Activated T-helper 1 cell treated with Interleukin-2 at 50 U/mL for 16 hours (primary cell): ENCODE results near the gene DMXL2.
A peak's percentile ranks its signal among the peaks of the same experiment; 100 is the strongest.
"Not testable (repeated sequence)": the region's sequence is repeated elsewhere in the genome, so short reads cannot be mapped to it uniquely, and the experiment has no call there.

Source experiments
- DNase-seq: peaks from one replicate; pipeline ENCODE4 v3.0.0-alpha.2; 2020; ENCODE audit warnings: low read depth

The DMXL2 gene

DNA sequence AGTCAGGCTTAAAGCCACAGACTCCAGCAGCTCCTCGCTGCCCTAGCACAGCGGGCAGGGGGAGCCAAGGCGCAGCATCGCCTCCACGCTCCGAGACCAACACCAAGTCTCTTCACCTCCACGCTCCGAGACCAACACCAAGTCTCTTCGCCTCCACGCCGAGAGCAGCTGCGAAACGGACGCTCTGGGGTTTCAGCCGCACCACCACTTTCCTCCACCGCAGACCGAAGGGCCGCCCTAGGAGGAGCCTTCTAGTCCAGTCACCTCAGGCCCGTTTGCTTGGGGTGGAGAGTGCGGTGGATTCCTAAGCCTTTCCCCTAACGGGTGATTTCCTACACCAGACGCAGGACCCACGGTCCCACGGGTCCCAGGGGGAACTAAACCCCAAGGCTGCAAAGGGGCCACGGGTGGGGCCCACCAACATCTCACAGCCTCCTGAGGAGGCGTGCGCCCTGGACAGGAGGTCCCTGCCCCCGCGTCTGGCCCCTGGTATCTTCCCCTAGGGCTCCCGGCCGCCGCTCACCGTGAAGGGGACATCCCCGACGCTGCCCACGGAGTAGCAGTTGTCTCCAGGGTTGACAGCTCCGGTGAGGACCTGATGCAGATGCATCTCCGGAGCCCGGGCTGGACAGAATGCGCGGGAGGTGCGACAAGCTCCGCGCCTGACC lies 501 bp downstream of the DMXL2 start:
- DNase-seq: peak; percentile 1

DNA sequence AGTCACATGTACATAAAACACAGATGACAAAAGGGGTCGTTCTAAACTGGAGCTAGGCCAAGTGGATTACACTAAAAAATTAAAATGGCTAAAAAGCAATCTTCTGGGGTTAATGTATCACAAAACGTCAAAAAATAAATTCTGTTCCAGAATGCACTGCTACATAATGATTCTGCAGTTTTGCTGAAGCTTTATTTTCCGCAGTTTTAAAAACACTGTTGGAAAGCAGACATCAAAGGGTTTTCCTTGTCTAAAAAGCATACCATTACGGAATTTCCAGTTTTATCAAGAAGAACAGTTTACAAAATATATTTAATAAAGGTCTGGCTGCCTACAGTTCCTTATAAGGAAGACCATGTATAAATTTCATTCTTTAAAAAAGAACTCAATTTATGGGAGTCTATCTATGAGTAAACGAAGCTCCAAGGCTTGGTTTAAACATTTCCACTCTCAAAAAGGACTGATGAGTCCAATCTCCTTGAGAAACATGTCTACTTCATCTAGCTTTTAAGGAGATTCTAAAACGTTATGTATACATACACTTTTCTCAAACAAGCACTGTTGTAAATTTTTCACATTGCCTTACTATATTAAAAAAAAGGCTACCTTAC lies 1.3 kb downstream of the DMXL2 start:
- DNase-seq: no peak

DNA sequence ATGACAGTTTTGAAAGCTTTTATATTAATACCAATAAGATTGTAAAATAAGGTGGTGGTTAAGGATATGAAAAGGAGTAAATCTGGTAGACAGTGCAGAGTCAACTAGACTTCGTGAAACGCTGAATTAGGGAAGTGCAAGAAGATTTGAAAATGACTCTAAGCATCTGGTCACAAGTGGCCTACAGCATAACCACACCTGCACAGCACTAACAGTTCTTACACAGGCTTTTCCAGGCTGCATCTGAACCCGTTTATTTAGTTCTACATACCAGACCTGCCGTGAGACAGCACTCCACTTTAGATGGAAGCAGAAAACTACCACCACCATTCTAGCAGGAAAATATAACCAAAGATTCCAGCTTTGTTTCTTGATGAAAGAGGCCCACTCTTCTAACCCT lies 1.9 kb downstream of the DMXL2 start:
- no peak for DNase-seq

DNA sequence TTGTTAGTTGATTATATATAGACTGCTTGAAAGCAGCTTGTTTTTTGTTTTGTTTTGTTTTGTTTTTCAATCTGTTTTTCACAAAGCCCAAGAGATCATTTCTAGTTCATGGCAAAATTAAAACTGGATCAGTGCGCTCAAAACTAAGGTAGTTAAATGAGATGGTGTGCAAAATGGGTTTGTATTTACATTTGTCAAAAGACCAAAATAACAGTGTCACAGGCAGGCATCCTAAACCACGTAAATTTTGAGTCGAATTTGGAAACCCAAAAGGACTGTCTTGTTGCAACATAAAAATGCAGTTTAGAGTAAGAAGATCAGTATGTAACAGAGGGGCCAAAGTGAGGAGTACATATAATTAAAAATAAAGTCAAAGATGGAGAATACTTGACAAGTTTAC lies 2.4 kb downstream of the DMXL2 start:
- no peak for DNase-seq

DNA sequence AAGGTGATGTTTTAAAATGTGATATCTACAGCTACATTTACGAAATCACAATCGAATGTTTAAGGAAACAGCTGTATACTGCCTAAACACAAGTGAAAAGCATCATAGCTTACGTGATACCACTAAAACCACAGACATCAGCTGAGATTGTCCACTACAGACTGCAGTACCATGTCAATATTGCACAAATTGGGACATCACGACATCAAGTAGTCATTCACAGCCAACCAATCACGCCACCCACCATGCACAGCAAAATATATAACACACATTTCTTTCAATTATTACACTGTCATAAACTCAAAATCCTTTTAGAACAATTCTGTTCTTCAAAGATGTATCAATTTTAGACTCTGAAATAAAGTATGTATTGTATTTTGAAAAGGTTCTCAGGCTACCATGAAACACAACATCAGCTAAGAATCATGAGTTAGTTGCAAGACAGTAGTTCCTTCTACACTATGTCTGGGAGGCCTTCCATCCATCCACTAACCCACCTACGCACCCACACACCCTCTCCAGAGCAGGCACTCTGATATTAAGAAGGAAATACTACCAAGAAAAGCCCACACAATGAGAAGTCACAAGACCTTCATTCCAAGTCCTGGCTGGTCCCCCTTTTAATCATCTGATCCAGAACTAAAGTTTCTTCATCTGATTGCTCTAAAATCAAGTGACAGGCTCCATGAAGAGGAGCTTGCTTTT lies 3.1 kb downstream of the DMXL2 start:
- DNase-seq: no peak

DNA sequence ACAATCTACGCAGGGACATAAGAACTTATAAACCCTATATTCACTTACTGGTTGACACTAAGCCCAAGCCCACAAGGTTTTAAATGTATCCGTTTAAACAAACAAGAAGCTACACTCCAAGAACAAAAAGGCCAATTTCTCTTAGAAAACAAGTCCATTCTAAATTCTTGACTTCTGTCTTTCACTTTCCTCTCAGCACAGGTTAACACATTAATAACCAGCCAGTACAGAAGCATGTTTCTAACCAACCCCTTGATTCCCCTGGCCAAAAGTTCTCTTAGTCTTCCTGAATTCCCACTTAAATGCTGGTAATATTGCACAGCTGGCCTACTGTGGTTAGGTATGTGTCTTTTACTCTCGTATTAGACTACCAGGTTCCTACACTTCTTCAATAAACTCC lies 4.7 kb downstream of the DMXL2 start:
- DNase-seq: no peak

DNA sequence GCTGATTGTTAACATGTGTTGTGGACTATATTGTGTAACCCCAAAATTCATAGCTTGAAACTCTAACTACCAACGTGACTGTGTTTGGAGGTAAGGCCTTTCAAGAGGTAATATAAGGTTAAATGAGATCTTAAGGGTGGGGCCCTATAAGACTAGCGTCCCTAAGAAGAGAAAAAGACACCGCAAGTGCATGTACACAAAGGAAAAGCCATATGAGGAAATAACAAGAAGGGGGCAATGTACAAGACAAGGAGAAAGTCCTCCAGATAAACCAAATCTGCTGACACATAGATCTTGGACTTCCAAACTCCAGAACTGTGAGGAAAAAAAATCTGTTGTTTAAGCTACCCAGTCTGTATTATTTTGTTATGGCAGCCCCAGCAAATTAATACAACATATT lies 8.6 kb downstream of the DMXL2 start:
- no peak for DNase-seq

DNA sequence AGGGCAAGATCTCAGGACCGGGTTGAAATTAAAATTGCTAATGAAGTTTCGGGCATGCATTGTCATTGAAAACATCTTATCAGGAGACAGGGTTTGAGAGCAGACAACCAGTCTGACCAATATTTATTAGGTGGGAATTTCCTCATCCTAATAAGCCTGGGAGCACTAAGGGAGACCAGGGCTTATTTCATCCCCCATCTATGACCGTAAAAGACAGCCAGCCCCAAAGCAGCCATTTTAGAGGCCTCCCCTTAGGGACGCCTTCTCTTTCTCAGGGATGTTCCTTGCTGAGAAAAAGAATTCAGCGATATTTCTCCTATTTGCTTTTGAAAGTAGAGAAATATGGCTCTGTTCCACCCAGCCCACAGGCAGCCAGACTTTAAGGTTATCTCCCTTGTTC lies 9.9 kb downstream of the DMXL2 start:
- DNase-seq: not testable (repeated sequence)

DNA sequence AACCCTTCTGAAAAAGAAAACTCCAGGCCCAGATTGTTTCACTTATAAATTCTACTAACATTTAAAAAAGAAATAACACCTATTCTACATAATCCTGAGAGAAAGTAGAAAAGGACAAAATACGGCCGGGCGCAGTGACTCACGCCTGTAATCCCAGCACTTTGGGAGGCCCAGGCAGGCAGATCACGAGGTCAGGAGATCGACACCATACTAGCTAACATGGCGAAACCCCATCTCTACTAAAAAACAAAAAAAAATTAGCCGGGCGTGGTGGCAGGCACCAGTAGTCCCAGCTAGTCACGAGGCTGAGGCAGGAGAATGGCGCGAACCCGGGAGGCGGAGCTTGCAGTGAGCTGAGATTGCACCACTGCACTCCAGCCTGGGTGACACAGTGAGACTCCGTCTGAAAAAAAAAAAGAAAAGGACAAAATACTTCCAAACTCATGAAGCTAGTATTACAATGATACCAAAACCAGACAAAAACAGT lies 19.1 kb downstream of the DMXL2 start:
- not testable (repeated sequence) for DNase-seq

DNA sequence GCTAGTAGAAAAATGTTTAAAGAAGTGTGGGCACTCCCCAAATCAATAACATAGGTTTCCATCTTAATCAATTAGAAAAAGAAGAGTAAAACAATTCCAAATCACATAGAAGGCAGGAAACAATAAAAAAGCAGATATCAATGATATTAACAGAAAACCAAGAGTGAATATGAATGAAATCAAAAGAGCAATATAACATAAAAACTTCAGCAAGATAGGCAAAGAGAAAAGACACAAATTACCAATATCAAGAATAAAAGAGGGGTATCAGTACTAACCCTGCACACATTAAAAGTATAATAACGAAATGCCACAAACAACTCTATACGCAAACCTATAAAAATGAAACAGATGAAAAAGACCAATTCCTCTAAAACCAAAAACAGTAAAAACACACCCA lies 19.6 kb downstream of the DMXL2 start:
- DNase-seq: no peak

DNA sequence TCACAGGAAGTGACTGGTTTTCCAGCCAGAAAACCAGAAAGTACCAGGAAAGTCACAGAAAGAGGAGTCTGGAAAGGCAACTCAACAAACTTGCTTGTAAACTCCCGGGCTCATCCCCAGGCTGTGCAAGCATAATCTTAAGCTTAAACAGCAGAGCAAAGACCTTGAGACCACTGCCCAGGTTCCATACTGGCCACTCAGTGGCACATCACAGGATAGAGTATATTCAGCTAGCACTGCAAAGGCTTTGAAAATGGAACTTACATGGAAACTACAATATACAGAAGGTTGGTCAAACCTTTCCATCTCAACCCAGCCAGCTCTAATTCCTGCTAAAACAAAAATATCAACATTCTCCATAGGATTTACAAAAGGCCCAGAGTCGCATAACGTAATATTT lies 20.1 kb downstream of the DMXL2 start:
- DNase-seq: no peak

DNA sequence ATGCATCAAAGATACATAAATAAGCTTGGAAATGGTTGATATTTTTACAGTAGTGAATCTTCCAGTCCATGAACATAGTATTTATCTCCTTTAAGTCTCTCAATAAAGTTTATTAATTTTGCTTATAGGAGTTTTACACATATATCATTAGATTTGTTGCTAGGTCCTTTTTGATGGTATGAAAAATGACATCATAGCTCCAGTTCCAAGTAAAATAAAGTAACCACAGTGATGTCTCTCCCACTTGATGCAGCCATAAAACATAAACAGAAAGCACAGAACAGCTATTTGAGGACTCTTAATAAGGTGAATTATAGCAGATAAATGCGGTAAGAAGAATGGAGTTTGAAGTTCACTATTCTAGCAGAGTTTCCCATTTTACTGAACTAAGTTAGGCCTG lies 20.8 kb downstream of the DMXL2 start:
- DNase-seq: no peak

DNA sequence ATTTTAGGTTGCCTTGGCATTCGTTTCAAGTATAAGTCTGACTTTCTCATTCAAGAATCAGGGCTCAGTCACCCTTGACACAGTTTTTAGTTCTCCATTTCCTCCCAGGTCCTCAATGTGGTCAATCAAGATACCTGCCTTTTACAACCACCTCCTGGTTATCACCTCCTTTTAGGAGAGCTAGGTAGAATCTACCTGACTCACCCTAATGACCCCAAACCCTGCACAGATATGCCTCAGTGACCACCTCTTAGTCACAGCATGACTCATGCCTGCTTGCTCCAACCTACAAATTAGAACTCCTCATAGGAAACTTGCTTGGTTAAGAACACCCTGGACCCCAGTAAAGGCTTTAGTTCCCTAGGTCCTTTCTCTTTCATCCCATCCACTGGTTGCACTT lies 22.5 kb downstream of the DMXL2 start:
- DNase-seq: no peak

DNA sequence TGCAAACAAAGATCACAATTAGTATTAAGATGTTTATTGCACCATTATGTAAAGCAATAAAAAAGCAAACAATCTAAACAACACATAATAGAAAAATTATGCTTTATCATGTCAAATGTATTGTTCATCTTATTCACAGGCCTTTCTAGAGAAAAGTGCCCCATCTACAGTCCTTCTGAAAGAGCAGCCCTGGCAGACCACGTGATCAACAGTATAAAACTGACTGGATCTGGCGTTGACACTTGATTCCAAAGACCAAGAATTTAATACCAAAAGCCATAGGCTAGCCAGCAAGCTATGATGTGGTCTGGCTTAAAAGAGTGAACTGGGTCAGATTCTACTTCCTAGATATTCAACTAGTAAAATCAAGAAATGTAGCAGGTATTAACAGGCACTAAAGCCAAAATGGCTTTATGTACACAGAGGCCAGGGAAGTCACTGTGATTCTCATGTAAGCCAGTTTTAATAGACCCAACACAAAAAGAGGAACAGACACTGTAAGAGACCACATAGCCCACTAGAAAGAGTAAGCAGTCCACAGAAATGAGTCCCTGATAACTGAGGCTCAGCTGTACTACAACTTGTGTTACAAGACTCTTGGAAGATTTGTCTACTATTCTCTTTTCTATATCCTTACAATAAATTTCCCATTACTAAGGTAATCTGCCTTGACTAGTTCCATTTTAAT lies 32.5 kb downstream of the DMXL2 start:
- no peak for DNase-seq

DNA sequence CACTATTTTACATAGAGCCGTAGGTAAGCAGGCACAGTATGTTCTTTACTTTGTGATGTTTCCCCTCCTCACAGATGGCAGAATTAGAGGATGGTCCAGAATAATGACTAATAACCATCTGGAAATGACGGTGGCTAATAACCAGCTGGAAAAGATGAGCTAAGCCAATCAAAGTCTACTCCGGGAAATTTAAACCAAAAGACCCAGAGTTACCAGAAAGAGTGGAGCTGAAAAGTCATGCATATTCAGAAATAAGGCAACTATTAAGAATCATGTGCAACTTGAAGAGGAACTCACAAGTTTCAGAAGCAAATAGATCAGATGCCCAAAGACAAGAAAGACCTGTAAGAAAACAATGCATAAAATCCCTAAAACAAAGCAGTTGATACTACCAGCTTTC lies 33.6 kb downstream of the DMXL2 start:
- no peak for DNase-seq

DNA sequence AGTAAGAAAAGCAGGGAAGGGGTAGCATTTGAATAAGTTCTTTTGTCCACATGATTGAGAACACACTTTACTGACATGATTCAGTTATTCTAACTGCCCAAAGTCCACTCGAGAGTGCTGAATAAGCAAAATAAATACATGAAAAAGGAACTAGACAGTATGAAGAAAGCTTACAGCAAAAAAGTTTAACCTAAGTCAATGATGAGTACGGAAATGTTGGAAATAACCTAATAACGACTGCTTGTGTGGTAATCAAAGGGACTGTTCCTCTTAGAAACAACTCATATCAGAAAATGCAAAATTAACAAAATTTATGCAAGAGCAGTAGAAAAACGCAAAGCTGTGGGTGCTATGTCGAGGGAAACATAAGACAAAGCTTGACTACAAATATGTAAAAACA lies 36.6 kb downstream of the DMXL2 start:
- no peak for DNase-seq

DNA sequence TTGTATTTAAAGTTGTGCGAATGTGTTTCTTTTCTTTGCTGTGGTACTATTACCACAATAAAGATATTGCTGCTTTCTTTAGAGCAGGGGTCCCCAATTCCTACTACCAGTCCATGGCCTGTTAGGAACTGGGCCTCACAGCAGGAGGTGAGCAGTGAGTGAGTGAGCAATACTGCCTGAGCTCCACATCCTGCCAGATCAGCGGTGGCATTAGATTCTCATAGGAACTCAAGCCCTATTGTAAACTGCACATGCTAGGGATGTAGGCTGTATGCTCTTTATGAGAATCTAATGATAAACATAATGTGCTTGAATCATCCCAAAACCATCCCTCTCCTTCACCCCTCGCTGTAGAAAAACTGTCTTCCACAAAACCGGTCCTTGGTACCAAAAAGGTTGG lies 41.6 kb downstream of the DMXL2 start:
- no peak for DNase-seq

DNA sequence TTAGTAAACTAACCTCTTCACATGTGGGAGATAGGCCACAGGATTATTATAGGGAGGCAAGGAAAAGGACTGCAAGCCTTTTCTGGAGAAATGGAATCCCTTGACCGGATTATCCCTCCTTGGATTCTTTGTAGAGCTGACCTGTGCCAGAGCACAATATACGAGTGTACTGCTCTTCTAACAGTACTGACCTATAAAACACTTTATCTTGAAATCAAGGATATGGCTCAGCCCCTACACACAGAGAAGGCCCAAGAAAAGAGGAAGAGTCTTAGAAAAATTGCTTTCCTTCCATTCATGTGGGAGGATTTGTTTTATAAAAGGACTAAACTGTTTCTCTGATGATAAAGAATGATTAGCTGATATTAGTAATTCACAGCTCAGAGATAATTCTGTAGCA lies 42.2 kb downstream of the DMXL2 start:
- DNase-seq: no peak

DNA sequence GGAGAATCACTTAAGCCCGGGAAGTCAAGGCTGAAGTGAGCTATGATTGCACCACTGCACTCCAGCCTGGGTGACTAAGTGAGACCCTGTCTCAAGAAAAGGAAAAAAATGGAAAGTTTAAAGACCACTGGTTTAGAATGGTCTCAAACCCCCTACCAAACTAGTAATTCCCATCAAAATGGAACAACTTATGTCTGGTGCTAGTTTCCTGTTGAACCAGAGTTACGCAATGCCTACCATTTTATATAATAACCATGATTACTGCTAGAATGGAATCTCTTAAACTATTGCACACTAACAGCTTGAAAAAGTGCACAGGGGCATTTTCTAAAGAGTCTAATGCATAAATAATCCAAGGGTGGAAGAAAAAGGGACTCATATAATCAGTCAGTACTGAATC lies 43.6 kb downstream of the DMXL2 start:
- no peak for DNase-seq

DNA sequence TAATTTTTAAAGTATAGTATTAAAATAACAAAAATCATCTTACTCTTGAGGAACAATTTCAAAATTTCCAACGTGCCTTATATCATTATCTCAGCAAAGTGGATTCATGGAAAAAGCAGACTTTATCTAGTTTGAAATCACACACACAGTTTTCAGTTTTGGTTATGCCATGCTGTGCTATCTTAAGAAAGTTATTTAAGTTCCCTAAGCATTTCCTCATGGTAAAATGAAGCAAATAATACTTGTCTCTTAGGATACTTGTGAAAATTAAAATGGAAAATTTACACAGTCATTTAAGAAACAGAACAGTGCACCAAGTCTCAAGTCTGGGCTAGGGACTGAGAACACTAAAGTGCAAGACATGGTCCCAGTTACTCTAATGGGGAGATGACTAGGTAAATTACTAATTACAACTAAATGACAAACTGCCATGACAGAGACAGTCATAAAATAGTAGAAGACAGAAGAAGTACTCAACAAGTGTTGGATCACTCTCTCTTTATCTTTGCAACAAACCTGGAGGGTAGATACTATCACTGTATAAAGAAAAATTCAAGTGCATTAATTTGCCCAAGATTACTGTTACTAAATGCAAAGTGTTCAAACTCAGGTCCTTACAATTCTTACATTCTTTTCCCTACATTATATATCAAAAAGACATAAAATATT lies 44.8 kb downstream of the DMXL2 start:
- no peak for DNase-seq

DNA sequence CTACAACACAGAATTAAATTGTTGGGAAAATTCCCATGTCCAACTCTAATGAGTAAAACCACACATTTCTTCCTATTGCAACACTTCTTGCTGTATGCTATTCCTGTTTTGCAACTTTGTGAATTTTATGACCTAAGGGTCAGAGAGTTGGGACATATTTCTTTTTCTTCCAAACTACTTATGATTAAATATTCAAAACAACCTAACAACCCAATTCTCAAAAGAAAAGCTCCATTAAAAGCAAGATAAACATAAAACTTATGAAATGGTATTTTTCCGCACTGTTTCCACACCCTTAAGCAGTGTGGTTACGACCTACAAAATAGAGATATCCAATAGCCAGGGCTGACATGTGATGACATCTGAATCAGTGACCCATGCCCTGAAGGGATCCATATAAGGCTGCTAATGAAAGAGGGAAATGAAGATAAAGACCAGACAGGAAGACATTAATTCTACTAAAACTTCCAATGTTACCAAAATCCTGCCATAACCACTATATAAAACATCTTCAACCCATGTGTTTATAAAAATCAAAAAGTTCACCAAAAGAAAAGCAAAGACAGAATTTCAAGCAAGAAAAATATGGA lies 45.6 kb downstream of the DMXL2 start:
- DNase-seq: no peak

DNA sequence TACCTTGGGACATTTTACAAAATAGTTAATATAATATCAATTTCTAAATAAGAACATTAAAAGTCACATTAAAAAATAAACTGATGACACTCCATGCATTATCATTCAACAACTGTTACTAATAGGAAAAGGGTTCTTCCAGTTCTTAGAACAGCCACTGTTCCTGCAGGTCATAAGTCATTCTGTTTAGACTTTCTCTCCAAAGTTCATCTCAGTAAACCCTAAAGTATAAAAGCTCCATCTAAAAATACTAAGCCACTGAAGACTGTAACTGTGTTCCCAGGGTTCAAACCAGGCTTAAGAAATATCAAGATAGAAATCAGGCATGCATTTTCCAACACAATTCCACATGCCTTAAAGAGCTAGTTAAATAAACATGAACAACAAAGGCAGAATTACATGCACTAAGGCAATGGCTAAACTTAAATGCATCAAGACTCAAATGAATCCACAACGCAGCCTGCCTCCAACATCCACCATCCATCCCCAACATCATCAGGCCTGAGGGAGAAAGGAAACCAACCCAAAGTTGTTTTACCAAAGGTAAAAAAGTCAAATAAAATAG lies 46.2 kb downstream of the DMXL2 start:
- DNase-seq: no peak
